ENCODE results near the gene TEAD1.

DNA sequence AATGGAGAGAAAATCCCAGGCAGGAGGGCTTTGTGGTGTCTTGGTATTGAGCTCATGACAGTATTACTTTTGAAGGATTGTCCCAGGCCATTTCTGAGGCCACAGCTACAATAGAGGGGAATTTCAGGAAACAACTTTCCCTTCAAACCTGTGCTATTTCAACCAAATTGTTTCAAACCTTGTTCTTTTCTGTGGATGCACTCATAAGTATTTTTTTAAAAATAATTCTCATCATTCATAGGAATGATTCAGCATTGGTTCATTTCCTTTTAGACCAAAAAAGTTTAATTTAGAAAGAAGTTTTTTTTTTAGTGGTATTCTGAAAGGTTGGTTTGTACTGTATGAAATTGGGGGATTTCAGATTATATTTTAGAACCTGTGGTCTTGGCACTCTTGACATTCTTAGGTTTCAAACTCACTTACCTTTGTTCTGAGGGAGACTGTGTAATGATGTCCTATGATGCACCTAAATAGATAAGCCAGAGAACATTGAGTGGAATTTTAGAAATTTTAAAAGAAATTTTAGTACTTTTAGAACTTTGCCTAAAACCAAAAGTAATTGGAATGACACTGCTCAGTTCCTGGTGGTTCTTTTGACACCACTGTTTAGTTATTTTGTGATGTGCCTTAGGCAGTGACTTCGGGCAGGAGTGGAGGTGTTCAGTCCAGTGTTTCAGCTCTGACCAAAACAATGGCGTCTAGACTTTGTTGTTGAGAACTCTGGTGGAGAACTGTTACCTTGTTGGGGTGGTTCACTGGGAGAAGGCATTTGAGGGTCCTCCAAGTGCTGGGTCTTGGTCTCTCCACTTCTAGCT, 12.2 kb downstream of the TEAD1 start:
- TF ChIP-seq, protein P1, sequence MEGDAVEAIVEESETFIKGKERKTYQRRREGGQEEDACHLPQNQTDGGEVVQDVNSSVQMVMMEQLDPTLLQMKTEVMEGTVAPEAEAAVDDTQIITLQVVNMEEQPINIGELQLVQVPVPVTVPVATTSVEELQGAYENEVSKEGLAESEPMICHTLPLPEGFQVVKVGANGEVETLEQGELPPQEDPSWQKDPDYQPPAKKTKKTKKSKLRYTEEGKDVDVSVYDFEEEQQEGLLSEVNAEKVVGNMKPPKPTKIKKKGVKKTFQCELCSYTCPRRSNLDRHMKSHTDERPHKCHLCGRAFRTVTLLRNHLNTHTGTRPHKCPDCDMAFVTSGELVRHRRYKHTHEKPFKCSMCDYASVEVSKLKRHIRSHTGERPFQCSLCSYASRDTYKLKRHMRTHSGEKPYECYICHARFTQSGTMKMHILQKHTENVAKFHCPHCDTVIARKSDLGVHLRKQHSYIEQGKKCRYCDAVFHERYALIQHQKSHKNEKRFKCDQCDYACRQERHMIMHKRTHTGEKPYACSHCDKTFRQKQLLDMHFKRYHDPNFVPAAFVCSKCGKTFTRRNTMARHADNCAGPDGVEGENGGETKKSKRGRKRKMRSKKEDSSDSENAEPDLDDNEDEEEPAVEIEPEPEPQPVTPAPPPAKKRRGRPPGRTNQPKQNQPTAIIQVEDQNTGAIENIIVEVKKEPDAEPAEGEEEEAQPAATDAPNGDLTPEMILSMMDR (conservative IDR thresholded peaks at IDR 0.05; ENCODE audit: low read length): no peak
- no peak for TF ChIP-seq EZH2phosphoT487 (IDR thresholded peaks at IDR 0.05; ENCODE audit: borderline replicate concordance, low read depth, low read length)
